Nephron progenitor cell (in vitro differentiated cells): ENCODE results near the gene TRUB2.

ENCODE experiments used
- DNase-seq: peaks from one replicate; pipeline ENCODE4 v3.0.0; 2021
- H3K27ac Mint-ChIP-seq: 2 replicates; pipeline ENCODE4 v1.8.0; 2021; ENCODE audit warnings: mild to moderate bottlenecking, moderate library complexity, mixed read lengths
- H3K27me3 Mint-ChIP-seq: 2 replicates; pipeline ENCODE4 v1.8.0; 2021; ENCODE audit warnings: mild to moderate bottlenecking, low read depth, mixed read lengths; ENCODE audit not compliant: poor library complexity
- H3K36me3 Mint-ChIP-seq: 2 replicates; pipeline ENCODE4 v1.8.0; 2021; ENCODE audit warnings: low read depth, mixed read lengths
- H3K4me1 Mint-ChIP-seq: 2 replicates; pipeline ENCODE4 v1.8.0; 2021; ENCODE audit warnings: mixed read lengths
- H3K4me3 Mint-ChIP-seq: 2 replicates; pipeline ENCODE4 v1.8.0; 2021; ENCODE audit warnings: mild to moderate bottlenecking, moderate library complexity, mixed read lengths
- H3K9me3 Mint-ChIP-seq: 2 replicates; pipeline ENCODE4 v1.8.0; 2021; ENCODE audit warnings: mild to moderate bottlenecking, moderate library complexity, mixed read lengths
- TF ChIP-seq, protein P1 (sequence below): fragments of 200-600 bp; sonication (generic); IDR thresholded peaks from 2 replicates; pipeline ENCODE4 v1.5.0; 2021; ENCODE audit warnings: antibody characterized with exemption

The TRUB2 gene

GRCh38 chr9:128274245-128274644, 48.0 kb downstream of the TRUB2 start:
- H3K27me3 Mint-ChIP-seq = peaks cover 2% of the 10 kb centered on the region
- TF ChIP-seq, protein P1, sequence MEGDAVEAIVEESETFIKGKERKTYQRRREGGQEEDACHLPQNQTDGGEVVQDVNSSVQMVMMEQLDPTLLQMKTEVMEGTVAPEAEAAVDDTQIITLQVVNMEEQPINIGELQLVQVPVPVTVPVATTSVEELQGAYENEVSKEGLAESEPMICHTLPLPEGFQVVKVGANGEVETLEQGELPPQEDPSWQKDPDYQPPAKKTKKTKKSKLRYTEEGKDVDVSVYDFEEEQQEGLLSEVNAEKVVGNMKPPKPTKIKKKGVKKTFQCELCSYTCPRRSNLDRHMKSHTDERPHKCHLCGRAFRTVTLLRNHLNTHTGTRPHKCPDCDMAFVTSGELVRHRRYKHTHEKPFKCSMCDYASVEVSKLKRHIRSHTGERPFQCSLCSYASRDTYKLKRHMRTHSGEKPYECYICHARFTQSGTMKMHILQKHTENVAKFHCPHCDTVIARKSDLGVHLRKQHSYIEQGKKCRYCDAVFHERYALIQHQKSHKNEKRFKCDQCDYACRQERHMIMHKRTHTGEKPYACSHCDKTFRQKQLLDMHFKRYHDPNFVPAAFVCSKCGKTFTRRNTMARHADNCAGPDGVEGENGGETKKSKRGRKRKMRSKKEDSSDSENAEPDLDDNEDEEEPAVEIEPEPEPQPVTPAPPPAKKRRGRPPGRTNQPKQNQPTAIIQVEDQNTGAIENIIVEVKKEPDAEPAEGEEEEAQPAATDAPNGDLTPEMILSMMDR = no peak
- peaks cover 9% of the 10 kb centered on the region for H3K36me3 Mint-ChIP-seq
- no peak for DNase-seq
- no peak overlapping the region for H3K27ac Mint-ChIP-seq
- H3K4me3 Mint-ChIP-seq = peak overlapping the region; percentile 98
- peaks cover 43% of the 10 kb centered on the region for H3K4me1 Mint-ChIP-seq
- H3K9me3 Mint-ChIP-seq = no peaks in the 10 kb centered on the region

- peaks cover 2% of the 10 kb centered on the region for H3K27me3 Mint-ChIP-seq
- H3K36me3 Mint-ChIP-seq = peaks cover 21% of the 10 kb centered on the region
- DNase-seq = no peak
- TF ChIP-seq, protein P1 = no peak
- no peaks in the 10 kb centered on the region for H3K9me3 Mint-ChIP-seq
- H3K27ac Mint-ChIP-seq = no peak overlapping the region
- H3K4me1 Mint-ChIP-seq = peaks cover 24% of the 10 kb centered on the region
- no peak overlapping the region for H3K4me3 Mint-ChIP-seq
These were observed 50.7 kb downstream of the TRUB2 start for GRCh38 chr9:128271512-128271911.

DNA sequence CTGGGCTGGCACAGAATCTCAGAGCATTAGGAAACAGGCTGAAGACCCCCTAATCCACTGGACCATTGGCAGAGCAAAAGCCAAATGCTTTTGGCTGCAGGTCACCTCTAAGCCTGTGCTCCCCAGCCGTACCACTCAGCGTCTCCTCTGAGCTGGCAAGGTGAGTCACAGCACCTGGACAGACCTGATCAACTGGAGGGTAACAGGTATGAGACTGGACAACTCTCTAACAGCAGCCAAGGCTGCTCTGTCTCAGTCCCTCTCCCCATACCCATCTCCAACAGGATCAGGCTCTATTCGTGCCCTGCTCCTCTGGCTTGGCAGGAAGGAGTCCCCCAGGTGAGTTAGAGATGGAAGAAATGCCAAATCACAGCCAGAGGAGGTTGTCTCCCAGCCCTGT, 51.1 kb downstream of the TRUB2 start:
- no peak overlapping the region for H3K4me3 Mint-ChIP-seq
- no peaks in the 10 kb centered on the region for H3K27me3 Mint-ChIP-seq

GRCh38 chr9:128266868-128267590, 55.2 kb downstream of the TRUB2 start:
- Mint-ChIP-seq H3K27me3 (no peaks in the 10 kb centered on the region), H3K4me1 (peaks cover 8% of the 10 kb centered on the region), H3K9me3 (no peaks in the 10 kb centered on the region), H3K36me3 (peaks cover 42% of the 10 kb centered on the region), H3K27ac (peak overlapping the region; percentile 95), H3K4me3 (no peak overlapping the region)
- DNase-seq = no peak
- TF ChIP-seq, protein P1 = no peak

More for the DNA sequence above, 51.1 kb downstream of the TRUB2 start:
- Mint-ChIP-seq H3K9me3 (no peaks in the 10 kb centered on the region), H3K4me1 (peaks cover 21% of the 10 kb centered on the region), H3K36me3 (peaks cover 21% of the 10 kb centered on the region), H3K27ac (no peak overlapping the region)
- TF ChIP-seq, protein P1 = no peak
- no peak for DNase-seq

DNA sequence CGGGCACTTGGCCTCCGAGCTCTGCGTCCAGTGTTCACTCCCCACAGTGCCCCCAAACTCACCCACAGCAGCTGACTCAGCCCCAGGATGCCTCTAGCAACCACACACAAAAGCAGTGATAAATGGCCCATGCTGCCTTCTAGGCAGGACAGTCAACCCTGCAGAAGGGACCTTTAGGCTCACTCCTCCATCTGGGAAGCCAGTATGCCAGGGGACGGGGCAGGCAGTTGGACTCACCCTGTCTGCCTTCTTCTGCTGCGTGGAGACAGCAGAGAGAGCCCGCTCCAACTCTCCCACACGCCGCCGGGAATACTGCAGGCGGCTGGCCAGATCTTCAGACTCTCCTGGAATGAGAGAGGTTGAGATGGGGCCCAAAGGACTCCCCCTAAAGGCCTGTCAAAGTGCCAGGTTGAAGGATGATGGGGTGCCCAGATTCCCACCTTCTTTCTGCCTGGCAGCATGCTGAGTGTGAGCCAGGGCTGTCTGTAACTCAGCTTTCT, 56.8 kb downstream of the TRUB2 start:
- no peak overlapping the region for H3K27ac Mint-ChIP-seq
- H3K27me3 Mint-ChIP-seq = peaks cover 3% of the 10 kb centered on the region
- no peaks in the 10 kb centered on the region for H3K9me3 Mint-ChIP-seq
- H3K36me3 Mint-ChIP-seq = peaks cover 55% of the 10 kb centered on the region
- H3K4me3 Mint-ChIP-seq = no peak overlapping the region
- peaks cover 8% of the 10 kb centered on the region for H3K4me1 Mint-ChIP-seq
- no peak for DNase-seq
- TF ChIP-seq, protein P1 = no peak

GRCh38 chr9:128262687-128263086, 59.6 kb downstream of the TRUB2 start:
- Mint-ChIP-seq H3K27me3 (peaks cover 3% of the 10 kb centered on the region), H3K36me3 (peaks cover 61% of the 10 kb centered on the region), H3K4me1 (peaks cover 7% of the 10 kb centered on the region), H3K4me3 (no peak overlapping the region), H3K27ac (no peak overlapping the region), H3K9me3 (no peaks in the 10 kb centered on the region)
- no peak for DNase-seq
- TF ChIP-seq, protein P1 = no peak
